Testis (tissue), 3 donors: ENCODE data around the gene FBXO21. TPM values are rescaled to one million over a fixed set of nuclear protein-coding genes. Genes with fewer than 3 reads are reported as not detected.
"Not testable (repeated sequence)": the region's sequence is repeated elsewhere in the genome, so short reads cannot be mapped to it uniquely, and the experiment has no call there.

Experiments
- DNase-seq: peaks from one replicate; pipeline ENCODE4 v3.0.0-alpha.2; 2019
- H3K27ac ChIP-seq, 2 donors: fragments of 200-600 bp; sonication (generic); one replicate each; pipeline ENCODE4 v1.5.1; 2019
- H3K27me3 ChIP-seq: fragments of 200-600 bp; sonication (generic); one replicate; pipeline ENCODE4 v1.5.1; 2019
- H3K36me3 ChIP-seq: fragments of 200-600 bp; sonication (generic); one replicate; pipeline ENCODE4 v1.5.1; 2017; ENCODE audit warnings: low read depth; ENCODE audit errors: missing control alignments
- H3K4me1 ChIP-seq: fragments of 200-600 bp; sonication (generic); one replicate; pipeline ENCODE4 v1.5.1; 2019
- H3K4me3 ChIP-seq, 2 donors: fragments of 200-600 bp; sonication (generic); one replicate each; pipeline ENCODE4 v1.5.1; 2017 to 2019
- H3K9me3 ChIP-seq: fragments of 200-600 bp; sonication (generic); one replicate; pipeline ENCODE4 v1.5.1; 2017
- CTCF ChIP-seq, 3 experiments: fragments of 450-650 bp in 2 of 3; fragments of 200-600 bp in 1 of 3; sonication (generic) in 1 of 3; IDR thresholded peaks; one replicate each; pipeline ENCODE4 v1.5.1; 2016 to 2019; ENCODE audit warnings: antibody characterized with exemption in 3 of 3, mild to moderate bottlenecking in 2 of 3, moderate library complexity in 1 of 3
- POLR2A ChIP-seq: fragments of 450-650 bp; IDR thresholded peaks from one replicate; pipeline ENCODE4 v1.6.1; 2017; ENCODE audit warnings: antibody characterized with exemption, mild to moderate bottlenecking, moderate library complexity
- WGBS, 2 donors: methylation state at CpG; one replicate each; pipeline ENCODE4 v1.1.5; 2018; 5-methylcytosine and 5-hydroxymethylcytosine counted together
- intact Hi-C: fragments of 100-400 bp; cut with DNase I; formaldehyde crosslinking; loops from one replicate; pipeline ENCODE4 v1.15.1; 2023; ENCODE audit warnings: low total_unique reads
- polyA plus RNA-seq: library from polyadenylated mRNA; stranded (reverse); fragments of 350-450 nt; fragmentation: Illumina TruSeq; extraction: RNeasy Lipid Tissue Mini Kit (QIAGEN cat#74804); gene quantifications from one replicate; pipeline ENCODE4 v1.2.3, GENCODE V29; 2014; ENCODE audit warnings: low read depth, low replicate concordance; ENCODE audit not compliant: insufficient read depth
- total RNA-seq, 2 donors: library from RNA; depleted of rRNA; stranded (reverse); fragments of >200 nt; gene quantifications; one replicate each; pipeline ENCODE4 v1.2.3, GENCODE V29; 2016

The FBXO21 gene
- total and polyA plus RNA-seq, 3 donors from 2014 or later: 101 to 519 (median 290) TPM

- TF ChIP-seq CTCF (IDR thresholded peaks at IDR 0.05) (no peak), POLR2A (no peak)
- Histone ChIP-seq H3K4me3 (no peak overlapping the region), H3K36me3 (no peaks in the 10 kb centered on the region), H3K27ac (no peak overlapping the region), H3K9me3 (no peaks in the 10 kb centered on the region), H3K4me1 (peaks cover 3% of the 10 kb centered on the region), H3K27me3 (no peaks in the 10 kb centered on the region)
- intact Hi-C loops: no loop called here
- no peak for DNase-seq
- 83 to 85% methylated on average over 15 of the region's 15 CpGs for WGBS, 2 donors
Measured at GRCh38 chr12:117111821-117112595, 78.3 kb downstream of the FBXO21 start.

DNA sequence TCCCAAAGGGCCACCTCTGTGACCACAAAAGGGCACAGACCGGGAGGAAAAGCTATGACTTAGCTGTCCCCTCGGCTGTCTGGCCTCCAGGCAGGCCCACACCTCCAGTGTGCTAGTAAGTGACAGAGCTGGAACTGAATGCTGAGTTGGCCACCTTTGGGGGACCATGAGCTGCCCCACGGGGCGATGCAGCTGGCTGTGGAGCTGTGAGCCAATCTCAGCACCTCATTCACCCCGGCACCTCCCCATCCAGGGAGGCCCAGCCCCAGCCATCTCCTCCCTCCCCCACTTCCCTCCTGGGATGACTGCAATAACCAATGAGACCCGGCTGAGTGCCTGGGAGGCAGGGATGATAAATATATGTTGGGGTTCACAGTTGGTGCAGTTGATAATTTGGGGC is 78.9 kb downstream of the FBXO21 start:
- no peak for TF ChIP-seq CTCF (IDR thresholded peaks at IDR 0.05)
- no peak for TF ChIP-seq POLR2A
- intact Hi-C loops: no loop called here
- Histone ChIP-seq H3K9me3 (no peaks in the 10 kb centered on the region), H3K4me1 (peaks cover 3% of the 10 kb centered on the region), H3K27me3 (no peaks in the 10 kb centered on the region), H3K4me3 (no peak overlapping the region), H3K27ac (no peak overlapping the region), H3K36me3 (no peaks in the 10 kb centered on the region)
- WGBS, 2 donors: 59 to 62% methylated on average over 2 to 6 of the region's 6 CpGs
- DNase-seq: no peak

DNA sequence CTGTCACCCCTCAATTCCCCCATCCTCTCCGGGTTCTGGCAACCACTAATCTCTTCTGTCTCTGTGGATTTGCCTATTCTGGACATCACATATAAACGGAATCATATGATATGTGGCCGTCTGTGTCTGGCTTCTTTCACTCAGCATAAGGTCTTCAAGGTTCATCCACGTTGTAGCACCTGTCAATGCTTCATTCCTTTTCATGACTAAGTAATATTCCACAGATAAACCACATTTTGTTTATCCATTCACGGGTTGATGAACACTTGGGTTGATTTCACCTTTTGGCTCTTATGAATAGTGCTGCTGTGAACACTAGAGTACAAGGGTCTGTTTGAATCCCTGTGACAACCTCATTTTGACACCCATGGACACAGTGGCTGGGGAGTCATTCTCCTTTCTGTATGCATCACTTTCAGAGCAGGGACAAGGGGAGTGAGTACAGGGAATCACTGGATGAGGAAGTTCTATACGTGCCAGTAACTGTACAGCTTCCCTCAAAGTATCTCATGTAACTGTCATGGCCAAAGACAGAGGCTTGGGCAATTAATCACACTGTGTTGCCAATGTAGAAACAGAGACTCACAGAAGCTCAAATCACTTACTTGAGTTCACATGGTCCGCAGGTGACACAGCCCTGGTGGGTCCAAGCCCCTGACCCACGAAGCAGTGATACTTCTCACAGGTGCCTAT is 80.2 kb downstream of the FBXO21 start:
- Histone ChIP-seq H3K27me3 (no peaks in the 10 kb centered on the region), H3K4me3 (no peak overlapping the region), H3K9me3 (no peaks in the 10 kb centered on the region), H3K27ac (no peak overlapping the region), H3K36me3 (no peaks in the 10 kb centered on the region), H3K4me1 (peaks cover 3% of the 10 kb centered on the region)
- TF ChIP-seq POLR2A (no peak), CTCF (IDR thresholded peaks at IDR 0.05) (no peak)
- 94 to 97% methylated on average over 6 to 8 of the region's 8 CpGs for WGBS, 2 donors
- intact Hi-C loops: no loop called here
- no peak for DNase-seq

DNA sequence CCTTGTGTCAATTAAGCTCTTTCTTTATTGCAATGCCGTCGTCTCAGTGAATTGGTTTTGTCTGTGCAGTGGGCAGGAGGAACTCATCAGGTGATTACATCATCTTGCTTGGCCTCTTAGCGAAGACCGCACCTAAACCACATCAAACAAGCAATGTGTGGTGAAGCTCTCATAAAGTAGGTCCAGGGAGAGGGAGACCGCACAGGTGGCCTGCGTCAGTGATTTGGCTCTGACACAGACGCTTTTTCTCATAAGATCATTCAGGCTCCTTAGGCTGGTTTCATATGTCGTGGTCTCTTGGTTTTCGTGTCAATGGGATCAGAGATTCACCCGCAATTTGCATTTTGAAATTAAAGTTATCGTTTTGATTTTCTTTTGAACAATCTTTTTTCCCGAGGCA is 84.4 kb downstream of the FBXO21 start:
- Histone ChIP-seq H3K27ac (no peak overlapping the region), H3K4me1 (no peaks in the 10 kb centered on the region), H3K36me3 (no peaks in the 10 kb centered on the region), H3K27me3 (no peaks in the 10 kb centered on the region), H3K4me3 (no peak overlapping the region), H3K9me3 (no peaks in the 10 kb centered on the region)
- 93 to 94% methylated on average over 12 of the region's 12 CpGs for WGBS, 2 donors
- no peak for DNase-seq
- no peak for TF ChIP-seq CTCF (IDR thresholded peaks at IDR 0.05)
- no peak for TF ChIP-seq POLR2A
- intact Hi-C loops: no loop called here

DNA sequence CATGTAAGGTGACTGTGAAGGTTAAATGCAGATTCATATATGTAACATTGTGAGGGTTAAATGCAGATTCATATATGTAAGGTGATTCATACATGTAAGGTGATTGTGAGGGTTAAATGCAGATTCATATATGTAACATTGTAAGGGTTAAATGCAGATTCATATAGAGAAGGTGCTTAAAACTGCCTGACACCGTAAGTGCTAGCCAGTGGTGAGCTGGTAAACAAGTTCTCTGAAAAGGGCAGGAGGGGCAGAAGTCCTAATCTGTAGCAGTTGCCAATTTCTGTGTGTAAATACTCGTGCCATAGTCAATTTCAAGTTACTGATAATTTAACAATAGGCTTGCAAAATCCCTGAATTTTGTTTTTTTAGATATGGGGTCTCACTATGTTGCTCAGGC is 86.3 kb downstream of the FBXO21 start:
- DNase-seq, H3K4me1 ChIP-seq, H3K4me3 ChIP-seq, H3K36me3 ChIP-seq, intact Hi-C loops, H3K9me3 ChIP-seq, H3K27ac ChIP-seq, H3K27me3 ChIP-seq: not testable (repeated sequence)
- WGBS, 2 donors: 57 to 67% methylated on average over 2 of the region's 2 CpGs
